Stomach (tissue), 9 donors: ENCODE measurements around the gene COQ8B. TPM values are rescaled to one million over a fixed set of nuclear protein-coding genes. Genes with fewer than 3 reads are reported as not detected.

ENCODE experiments used
- DNase-seq, 2 donors: peaks; one replicate each; pipeline versions ENCODE4 v3.0.0 to v3.0.0-alpha.2; 2013 to 2019
- H3K27ac ChIP-seq, 5 donors: fragments of 200-600 bp in 4 of 5; sonication (generic) in 4 of 5; one replicate each; pipeline ENCODE4 v1.5.1; 2013 to 2019; ENCODE audit warnings: mild to moderate bottlenecking in 1 of 5, moderate library complexity in 1 of 5
- H3K27me3 ChIP-seq, 3 donors: fragments of 200-600 bp; sonication (generic); one replicate each; pipeline ENCODE4 v1.5.1; 2017 to 2019; ENCODE audit warnings: mixed run types in 1 of 3
- H3K36me3 ChIP-seq, 4 donors: fragments of 200-600 bp; sonication (generic); 1 replicate in 3 of 4; 2 replicates in 1 of 4; pipeline ENCODE4 v1.5.1; 2016 to 2019
- H3K4me1 ChIP-seq, 4 donors: fragments of 200-600 bp; sonication (generic); one replicate each; pipeline ENCODE4 v1.5.1; 2016 to 2019
- H3K4me3 ChIP-seq, 4 donors: fragments of 200-600 bp; sonication (generic) in 3 of 4; one replicate each; pipeline ENCODE4 v1.5.1; 2016 to 2019; ENCODE audit warnings: mild to moderate bottlenecking in 1 of 4
- H3K9me3 ChIP-seq, 4 donors: fragments of 200-600 bp; sonication (generic); one replicate each; pipeline ENCODE4 v1.5.1; 2016 to 2019
- CTCF ChIP-seq, 7 experiments: fragments of 450-650 bp in 4 of 7; fragments of 200-600 bp in 3 of 7; sonication (generic) in 3 of 7; IDR thresholded peaks; one replicate each; pipeline ENCODE4 v1.5.1; 2016 to 2019; ENCODE audit warnings: antibody characterized with exemption in 7 of 7, control low read depth in 2 of 7, mild to moderate bottlenecking in 1 of 7
- EP300 ChIP-seq: sonication (generic); formaldehyde crosslinking; IDR thresholded peaks from one replicate; pipeline ENCODE4 v1.6.1; 2017; ENCODE audit warnings: antibody characterized with exemption
- POLR2A ChIP-seq, 4 donors: fragments of 450-650 bp; IDR thresholded peaks; one replicate each; pipeline ENCODE4 v1.6.1; 2016; ENCODE audit warnings: antibody characterized with exemption in 4 of 4, control low read depth in 2 of 4, mild to moderate bottlenecking in 1 of 4, moderate library complexity in 1 of 4
- POLR2AphosphoS5 ChIP-seq, 3 donors: sonication (generic); formaldehyde crosslinking; IDR thresholded peaks; one replicate each; pipeline ENCODE4 v1.6.1; 2016; ENCODE audit warnings: antibody characterized with exemption in 3 of 3
- WGBS, 5 donors: extraction: QIAGEN DNeasy Blood & Tissue Kit in 3 of 5; methylation state at CpG; one replicate each; pipeline versions ENCODE4 v1.1.5 to v1.1.7; 2013 to 2018; 5-methylcytosine and 5-hydroxymethylcytosine counted together
- intact Hi-C: fragments of 100-400 bp; cut with DNase I; formaldehyde crosslinking; loops from one replicate; pipeline ENCODE4 v1.15.1; 2023; ENCODE audit warnings: low total_unique reads
- polyA plus RNA-seq, 3 donors: library from polyadenylated mRNA; stranded (reverse); fragments of 200-250 nt; gene quantifications; one replicate each; pipeline ENCODE4 v1.2.3, GENCODE V29; 2013
- total RNA-seq, 5 donors: library from RNA; depleted of rRNA; stranded (reverse); fragments of >200 nt; gene quantifications; one replicate each; pipeline versions ENCODE4 v1.1.0 to v1.2.3, GENCODE V29; 2014 to 2016
- donor health status: healthy with polysubstance abuse.
- donor health status: Bipolar disorder and iron deficiency.
- donor health status: healthy.

COQ8B gene
- total and polyA plus RNA-seq, 8 donors = 26.9 to 91.5 (median 41.9) TPM

- H3K27me3 ChIP-seq = no peaks in the 10 kb centered on the region
- peaks cover 2 to 16% (median 15%) of the 10 kb centered on the region in 4 donors for H3K36me3 ChIP-seq
- 0 to 2% (median 1%) methylated on average over 47 to 60 of the region's 60 CpGs for WGBS, 5 donors
- DNase-seq = peak; percentile 94 to 96
- H3K4me1 ChIP-seq = peaks cover 12 to 40% (median 23%) of the 10 kb centered on the region in 4 donors
- no peaks in the 10 kb centered on the region for H3K9me3 ChIP-seq
- intact Hi-C loops = loop anchor here (5.0 kb wide), 1 partner anchor 144 kb away; no protein-coding TSS in a partner anchor
- TF ChIP-seq CTCF (IDR thresholded peaks at IDR 0.05) (peak in 4 of 7 experiments; percentile 96 to 98 (median 97)), POLR2A (IDR thresholded peaks at IDR 0.05) (no peak), POLR2AphosphoS5 (IDR thresholded peaks at IDR 0.05) (peak; percentile 58 to 90 (median 72)), EP300 (no peak)
- peak overlapping the region; percentile 71 to 75 (median 72) for H3K4me3 ChIP-seq
- H3K27ac ChIP-seq = peak overlapping the region; percentile 85 to 93 (median 89)
Measured at GRCh38 chr19:40662925-40663694, 53.6 kb downstream of the COQ8B start.

GRCh38 chr19:40661616-40662015 lies 55.1 kb downstream of the COQ8B start:
- Histone ChIP-seq H3K27ac (no peak overlapping the region), H3K9me3 (no peaks in the 10 kb centered on the region), H3K27me3 (no peaks in the 10 kb centered on the region), H3K4me3 (no peak overlapping the region), H3K36me3 (peaks cover 0 to 1% (median under 1%) of the 10 kb centered on the region in 4 donors), H3K4me1 (peaks cover 12 to 37% (median 23%) of the 10 kb centered on the region in 4 donors)
- WGBS, 5 donors = 68 to 100% (median 81%) methylated on average over 1 of the region's 1 CpG
- DNase-seq = no peak
- intact Hi-C loops = loop anchor here (5.0 kb wide), 1 partner anchor 146 kb away; no protein-coding TSS in a partner anchor
- TF ChIP-seq EP300 = no peak
- TF ChIP-seq POLR2A (IDR thresholded peaks at IDR 0.05) = no peak
- TF ChIP-seq POLR2AphosphoS5 (IDR thresholded peaks at IDR 0.05) = no peak
- no peak for TF ChIP-seq CTCF (IDR thresholded peaks at IDR 0.05)

GRCh38 chr19:40659566-40659965 lies 57.1 kb downstream of the COQ8B start:
- Histone ChIP-seq H3K4me1 (peaks cover 12 to 25% (median 21%) of the 10 kb centered on the region in 4 donors), H3K36me3 (no peaks in the 10 kb centered on the region), H3K4me3 (no peak overlapping the region), H3K9me3 (no peaks in the 10 kb centered on the region), H3K27me3 (no peaks in the 10 kb centered on the region), H3K27ac (peak overlapping the region in 3 of 5 donors; percentile 13 to 35 (median 16))
- intact Hi-C loops = no loop called here
- no peak for DNase-seq
- TF ChIP-seq EP300 = no peak
- no peak for TF ChIP-seq CTCF (IDR thresholded peaks at IDR 0.05)
- TF ChIP-seq POLR2AphosphoS5 (IDR thresholded peaks at IDR 0.05) = no peak
- no peak for TF ChIP-seq POLR2A (IDR thresholded peaks at IDR 0.05)
- WGBS, 5 donors = 62 to 66% (median 64%) methylated on average over 11 of the region's 11 CpGs

- Histone ChIP-seq H3K36me3 (no peaks in the 10 kb centered on the region), H3K4me3 (no peak overlapping the region), H3K9me3 (no peaks in the 10 kb centered on the region), H3K4me1 (peaks cover 12 to 22% (median 18%) of the 10 kb centered on the region in 4 donors), H3K27me3 (no peaks in the 10 kb centered on the region), H3K27ac (peak overlapping the region in 3 of 5 donors; percentile 13 to 35 (median 16))
- DNase-seq = no peak
- WGBS, 5 donors = 70 to 87% (median 79%) methylated on average over 5 of the region's 5 CpGs
- TF ChIP-seq POLR2A (IDR thresholded peaks at IDR 0.05) (no peak), CTCF (IDR thresholded peaks at IDR 0.05) (no peak), EP300 (no peak), POLR2AphosphoS5 (IDR thresholded peaks at IDR 0.05) (no peak)
- intact Hi-C loops = no loop called here
Measured at GRCh38 chr19:40659116-40659515, 57.6 kb downstream of the COQ8B start.
